ENCODE measurements around the gene ABLIM2. TPM values are rescaled to one million over a fixed set of nuclear protein-coding genes. Genes with fewer than 3 reads are reported as not detected.
A peak's percentile ranks its signal among the peaks of the same experiment; 100 is the strongest.

The ABLIM2 gene
- total and polyA plus RNA-seq, 2 experiments from 2014 or later, result 1.5 to 4.3 TPM

- Histone ChIP-seq H2AFZ (peak overlapping the region; percentile 84; the same call in 1 of the 2 replicates), H3K4me2 (peak overlapping the region; percentile 92), H3K9me2 (ENCODE audit: insufficient read depth) (no peaks in the 10 kb centered on the region), H3K4me3 (peak overlapping the region; percentile 76), H3K27me3 (ENCODE audit: insufficient read depth) (peaks cover 29% of the 10 kb centered on the region), H3F3A (replicated peaks; ENCODE audit: low read depth) (no peaks in the 10 kb centered on the region), H3K36me3 (ENCODE audit: insufficient read depth) (no peaks in the 10 kb centered on the region), H4K20me1 (replicated peaks; ENCODE audit: insufficient read depth) (no peaks in the 10 kb centered on the region), H3K4me1 (ENCODE audit: insufficient read depth) (no peaks in the 10 kb centered on the region), H3K27ac (ENCODE audit: low read depth) (no peak overlapping the region), H3K79me2 (replicated peaks; ENCODE audit: insufficient read depth) (no peaks in the 10 kb centered on the region)
- Mint-ChIP-seq H3K36me3 (ENCODE audit: low read depth) (no peaks in the 10 kb centered on the region), H3K27me3 (ENCODE audit: insufficient read depth, low read depth, poor library complexity) (peaks cover 28% of the 10 kb centered on the region), H3K27ac (no peak overlapping the region), H3K9me3 (no peaks in the 10 kb centered on the region), H3K4me1 (peaks cover 16% of the 10 kb centered on the region), H3K4me3 (peak overlapping the region; percentile 60)
- TF ChIP-seq JUNB (IDR thresholded peaks at IDR 0.05; ENCODE audit: unreplicated experiment), result no peak
- no peak for TF ChIP-seq STAT1 (IDR thresholded peaks at IDR 0.05; ENCODE audit: unreplicated experiment)
- no peak for TF ChIP-seq NANOG (IDR thresholded peaks at IDR 0.05; ENCODE audit: borderline replicate concordance)
- TF ChIP-seq, protein P1, sequence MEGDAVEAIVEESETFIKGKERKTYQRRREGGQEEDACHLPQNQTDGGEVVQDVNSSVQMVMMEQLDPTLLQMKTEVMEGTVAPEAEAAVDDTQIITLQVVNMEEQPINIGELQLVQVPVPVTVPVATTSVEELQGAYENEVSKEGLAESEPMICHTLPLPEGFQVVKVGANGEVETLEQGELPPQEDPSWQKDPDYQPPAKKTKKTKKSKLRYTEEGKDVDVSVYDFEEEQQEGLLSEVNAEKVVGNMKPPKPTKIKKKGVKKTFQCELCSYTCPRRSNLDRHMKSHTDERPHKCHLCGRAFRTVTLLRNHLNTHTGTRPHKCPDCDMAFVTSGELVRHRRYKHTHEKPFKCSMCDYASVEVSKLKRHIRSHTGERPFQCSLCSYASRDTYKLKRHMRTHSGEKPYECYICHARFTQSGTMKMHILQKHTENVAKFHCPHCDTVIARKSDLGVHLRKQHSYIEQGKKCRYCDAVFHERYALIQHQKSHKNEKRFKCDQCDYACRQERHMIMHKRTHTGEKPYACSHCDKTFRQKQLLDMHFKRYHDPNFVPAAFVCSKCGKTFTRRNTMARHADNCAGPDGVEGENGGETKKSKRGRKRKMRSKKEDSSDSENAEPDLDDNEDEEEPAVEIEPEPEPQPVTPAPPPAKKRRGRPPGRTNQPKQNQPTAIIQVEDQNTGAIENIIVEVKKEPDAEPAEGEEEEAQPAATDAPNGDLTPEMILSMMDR (conservative IDR thresholded peaks at IDR 0.05; ENCODE audit: low read depth in 2 of 2), result no peak
- no peak for TF ChIP-seq EZH2phosphoT487 (IDR thresholded peaks at IDR 0.05; ENCODE audit: unreplicated experiment)
- TF ChIP-seq ZNF462 (CRISPR knock-in tag; IDR thresholded peaks at IDR 0.05), result no peak
- TF ChIP-seq, protein P2, sequence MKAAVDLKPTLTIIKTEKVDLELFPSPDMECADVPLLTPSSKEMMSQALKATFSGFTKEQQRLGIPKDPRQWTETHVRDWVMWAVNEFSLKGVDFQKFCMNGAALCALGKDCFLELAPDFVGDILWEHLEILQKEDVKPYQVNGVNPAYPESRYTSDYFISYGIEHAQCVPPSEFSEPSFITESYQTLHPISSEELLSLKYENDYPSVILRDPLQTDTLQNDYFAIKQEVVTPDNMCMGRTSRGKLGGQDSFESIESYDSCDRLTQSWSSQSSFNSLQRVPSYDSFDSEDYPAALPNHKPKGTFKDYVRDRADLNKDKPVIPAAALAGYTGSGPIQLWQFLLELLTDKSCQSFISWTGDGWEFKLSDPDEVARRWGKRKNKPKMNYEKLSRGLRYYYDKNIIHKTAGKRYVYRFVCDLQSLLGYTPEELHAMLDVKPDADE (IDR thresholded peaks at IDR 0.05), result no peak
- no peak for TF ChIP-seq ZNF114 (CRISPR knock-in tag; IDR thresholded peaks at IDR 0.05)
- TF ChIP-seq POLR2AphosphoS5 (IDR thresholded peaks at IDR 0.05; ENCODE audit: low read depth), result no peak
- TF ChIP-seq REST (IDR thresholded peaks at IDR 0.05; ENCODE audit: unreplicated experiment), result no peak
- TF ChIP-seq CREB1 (CRISPR knock-in tag; IDR thresholded peaks at IDR 0.05; ENCODE audit: low read depth), result no peak
- TF ChIP-seq EZH2 (IDR thresholded peaks at IDR 0.05; ENCODE audit: low read depth, unreplicated experiment), result no peak
- peak; percentile 24 for ATAC-seq
- peak; percentile 36 for DNase-seq (ENCODE audit: low spot score)
Measured at GRCh38 chr4:8157944-8158709, 486 bp downstream of the ABLIM2 start.
